Lower lobe of right lung (tissue), 2 donors: ENCODE measurements around the gene CYSTM1. TPM values are rescaled to one million over a fixed set of nuclear protein-coding genes. Genes with fewer than 3 reads are reported as not detected.
"Not testable (repeated sequence)": the region's sequence is repeated elsewhere in the genome, so short reads cannot be mapped to it uniquely, and the experiment has no call there.

Experiments used
- ATAC-seq, 2 donors: fragments of 200-7000 bp; cut with Tn5 transposase; one replicate each; pipeline ENCODE4 v1.9.1; 2020 to 2022; ENCODE audit warnings: mild to moderate bottlenecking in 2 of 2, moderate library complexity in 2 of 2
- DNase-seq: peaks from one replicate; pipeline ENCODE4 v3.0.0-alpha.2; 2020
- H3K27ac ChIP-seq: fragments of 200-600 bp; one replicate; pipeline ENCODE4 v1.8.0; 2022
- H3K27me3 ChIP-seq: fragments of 200-600 bp; one replicate; pipeline ENCODE4 v1.8.0; 2022; ENCODE audit warnings: low read depth
- H3K36me3 ChIP-seq: fragments of 200-600 bp; one replicate; pipeline ENCODE4 v1.8.0; 2022; ENCODE audit warnings: mild to moderate bottlenecking
- H3K4me1 ChIP-seq: fragments of 200-600 bp; one replicate; pipeline ENCODE4 v1.8.0; 2022
- H3K4me3 ChIP-seq: fragments of 200-600 bp; one replicate; pipeline ENCODE4 v1.8.0; 2022; ENCODE audit warnings: mild to moderate bottlenecking
- H3K9me3 ChIP-seq: fragments of 200-600 bp; one replicate; pipeline ENCODE4 v1.8.0; 2022
- intact Hi-C: fragments of 100-400 bp; cut with DNase I; formaldehyde crosslinking; loops from one replicate; pipeline ENCODE4 v1.11.0; 2022
- total RNA-seq: library from RNA; stranded (reverse); fragmentation: NEBNext Ultra II Directional; extraction: Animal tissue kit (Norgen Biotek cat#: 25700); gene quantifications from one replicate; pipeline ENCODE4 v1.2.1, GENCODE V29; 2021
- TF ChIP-seq, protein P1 (sequence below): fragments of 200-600 bp; IDR thresholded peaks from one replicate; pipeline ENCODE4 v1.8.0; 2022; ENCODE audit warnings: antibody characterized with exemption, mild to moderate bottlenecking
- donor health status: DM: no; HTN: yes; CAD: no; lungs with severe emphysema.

The CYSTM1 gene
- total RNA-seq, 1 donor from 2014 or later: 80.4 TPM

DNA sequence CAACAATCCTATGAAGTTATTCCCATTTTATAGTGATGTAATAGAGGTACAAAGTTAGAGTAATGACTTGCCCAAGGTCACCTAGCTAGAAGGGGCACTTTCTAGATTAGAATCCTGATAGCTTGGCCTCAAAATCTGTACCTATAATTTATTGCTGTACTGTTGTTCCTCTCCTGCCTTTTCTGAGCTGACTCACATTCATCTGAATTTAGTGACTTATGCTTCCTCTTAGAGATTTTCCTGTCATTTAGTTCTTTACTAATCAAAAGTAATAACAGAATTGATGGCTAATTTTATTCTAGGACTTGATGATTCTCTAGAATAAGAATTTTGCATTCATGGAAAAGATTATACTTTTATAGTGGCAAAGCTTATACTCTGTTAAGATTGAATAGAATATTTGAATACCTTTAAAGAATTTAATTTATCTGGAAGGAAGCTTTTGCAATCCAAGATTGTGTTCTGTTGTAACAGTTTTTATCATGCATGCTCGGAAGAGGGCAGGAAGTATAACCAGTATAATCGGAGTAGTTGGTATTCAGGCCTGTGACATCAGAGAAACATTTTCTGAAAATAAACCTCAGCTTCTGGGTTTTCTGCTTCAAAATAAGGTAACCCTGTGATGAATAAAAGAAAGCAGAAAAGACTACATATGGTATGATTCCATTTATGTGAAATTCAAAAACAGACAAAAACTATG is 21.3 kb downstream of the CYSTM1 start:
- Histone ChIP-seq H3K27me3 (no peaks in the 10 kb centered on the region), H3K9me3 (no peaks in the 10 kb centered on the region), H3K4me3 (no peak overlapping the region), H3K36me3 (peaks cover 8% of the 10 kb centered on the region), H3K27ac (no peak overlapping the region), H3K4me1 (peaks cover 11% of the 10 kb centered on the region)
- TF ChIP-seq, protein P1, sequence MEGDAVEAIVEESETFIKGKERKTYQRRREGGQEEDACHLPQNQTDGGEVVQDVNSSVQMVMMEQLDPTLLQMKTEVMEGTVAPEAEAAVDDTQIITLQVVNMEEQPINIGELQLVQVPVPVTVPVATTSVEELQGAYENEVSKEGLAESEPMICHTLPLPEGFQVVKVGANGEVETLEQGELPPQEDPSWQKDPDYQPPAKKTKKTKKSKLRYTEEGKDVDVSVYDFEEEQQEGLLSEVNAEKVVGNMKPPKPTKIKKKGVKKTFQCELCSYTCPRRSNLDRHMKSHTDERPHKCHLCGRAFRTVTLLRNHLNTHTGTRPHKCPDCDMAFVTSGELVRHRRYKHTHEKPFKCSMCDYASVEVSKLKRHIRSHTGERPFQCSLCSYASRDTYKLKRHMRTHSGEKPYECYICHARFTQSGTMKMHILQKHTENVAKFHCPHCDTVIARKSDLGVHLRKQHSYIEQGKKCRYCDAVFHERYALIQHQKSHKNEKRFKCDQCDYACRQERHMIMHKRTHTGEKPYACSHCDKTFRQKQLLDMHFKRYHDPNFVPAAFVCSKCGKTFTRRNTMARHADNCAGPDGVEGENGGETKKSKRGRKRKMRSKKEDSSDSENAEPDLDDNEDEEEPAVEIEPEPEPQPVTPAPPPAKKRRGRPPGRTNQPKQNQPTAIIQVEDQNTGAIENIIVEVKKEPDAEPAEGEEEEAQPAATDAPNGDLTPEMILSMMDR: no peak
- intact Hi-C loops: no loop called here
- DNase-seq: no peak
- no peak for ATAC-seq

DNA sequence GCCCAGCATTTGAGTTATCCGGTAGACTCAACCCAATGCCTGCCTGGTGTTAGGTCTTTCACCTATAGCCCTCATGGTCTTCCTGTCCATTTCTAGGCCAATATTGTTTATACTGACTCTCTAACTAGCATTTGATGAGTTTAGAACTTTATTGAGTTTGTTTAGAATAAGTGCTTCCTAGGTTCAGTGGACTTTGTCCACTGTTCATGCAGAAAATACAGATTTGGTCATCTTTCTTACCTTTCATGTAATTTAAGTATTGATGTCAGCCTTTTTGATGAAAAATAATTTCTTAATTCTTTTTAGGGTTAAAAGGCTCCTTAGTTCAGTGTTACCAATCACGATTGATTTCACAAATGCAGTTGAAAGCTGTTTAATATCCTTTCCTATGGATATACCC is 22.0 kb downstream of the CYSTM1 start:
- intact Hi-C loops: no loop called here
- peaks cover 8% of the 10 kb centered on the region for H3K36me3 ChIP-seq
- peaks cover 8% of the 10 kb centered on the region for H3K4me1 ChIP-seq
- no peak for ATAC-seq
- no peak overlapping the region for H3K4me3 ChIP-seq
- no peaks in the 10 kb centered on the region for H3K27me3 ChIP-seq
- no peak for DNase-seq
- TF ChIP-seq, protein P1: no peak
- no peak overlapping the region for H3K27ac ChIP-seq
- H3K9me3 ChIP-seq: no peaks in the 10 kb centered on the region

DNA sequence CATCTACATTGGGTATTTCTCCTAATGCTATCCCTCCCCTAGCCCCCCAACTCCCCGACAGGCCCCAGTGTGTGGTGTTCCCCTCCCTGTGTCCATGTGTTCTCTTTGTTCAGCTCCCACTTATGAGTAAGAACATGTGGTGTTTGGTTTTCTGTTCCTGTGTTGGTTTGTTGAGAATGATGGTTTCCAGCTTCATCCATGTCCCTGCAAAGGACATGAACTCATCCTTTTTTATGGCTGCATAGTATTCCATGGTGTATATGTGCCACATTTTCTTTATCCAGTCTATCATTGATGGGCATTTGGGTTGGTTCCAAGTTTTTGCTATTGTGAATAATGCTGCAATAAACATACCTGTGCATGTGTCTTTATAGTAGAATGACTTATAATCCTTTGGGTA is 23.9 kb downstream of the CYSTM1 start:
- ATAC-seq, H3K4me1 ChIP-seq, H3K4me3 ChIP-seq, DNase-seq, H3K27me3 ChIP-seq, H3K27ac ChIP-seq, intact Hi-C loops, H3K36me3 ChIP-seq, H3K9me3 ChIP-seq: not testable (repeated sequence)

DNA sequence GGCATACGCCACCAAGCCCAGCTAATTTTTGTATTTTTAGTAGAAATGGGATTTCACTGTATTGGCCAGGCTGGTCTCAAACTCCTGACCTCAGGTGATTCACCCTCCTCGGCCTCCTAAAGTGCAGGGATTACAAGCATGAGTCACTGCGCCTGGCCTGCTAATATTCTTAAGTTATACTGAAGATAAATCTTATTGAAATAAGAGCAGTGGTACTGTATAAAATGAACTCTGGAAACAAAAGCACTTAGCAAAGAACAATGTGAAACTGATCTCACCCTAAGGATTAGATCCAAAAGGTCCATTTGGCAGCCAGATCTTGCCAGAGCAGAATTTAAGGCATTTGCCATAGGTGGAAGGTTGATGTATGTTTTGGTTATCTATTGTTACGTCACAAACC is 27.1 kb downstream of the CYSTM1 start:
- intact Hi-C loops: no loop called here
- peaks cover 5% of the 10 kb centered on the region for H3K4me1 ChIP-seq
- TF ChIP-seq, protein P1: no peak

DNA sequence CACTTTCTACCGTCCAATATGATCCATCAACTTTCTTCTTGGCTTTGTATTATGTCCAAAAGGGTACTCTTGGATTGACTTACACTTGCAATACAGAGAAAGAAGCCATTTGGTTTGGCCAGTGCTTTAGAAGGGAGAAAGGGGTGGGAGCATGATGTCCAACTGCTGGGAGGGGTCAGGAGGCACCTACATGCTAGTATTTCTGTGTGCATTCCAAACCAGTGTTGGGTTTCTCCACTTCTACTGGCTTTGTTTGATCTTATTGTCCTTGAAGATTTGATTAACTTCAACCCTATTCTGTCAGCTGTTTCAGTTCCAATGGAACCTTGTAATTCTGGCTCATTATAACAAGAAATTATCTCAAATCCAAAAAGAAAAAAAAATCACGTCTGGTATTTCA is 27.6 kb downstream of the CYSTM1 start:
- no peaks in the 10 kb centered on the region for H3K9me3 ChIP-seq
- no peaks in the 10 kb centered on the region for H3K36me3 ChIP-seq
- TF ChIP-seq, protein P1: no peak
- no peak overlapping the region for H3K4me3 ChIP-seq
- H3K27me3 ChIP-seq: no peaks in the 10 kb centered on the region
- intact Hi-C loops: no loop called here
- H3K27ac ChIP-seq: no peak overlapping the region
- peaks cover 8% of the 10 kb centered on the region for H3K4me1 ChIP-seq
- DNase-seq (no peak), ATAC-seq (no peak)

More for the DNA sequence above, 27.1 kb downstream of the CYSTM1 start:
- Histone ChIP-seq H3K9me3 (no peaks in the 10 kb centered on the region), H3K36me3 (no peaks in the 10 kb centered on the region), H3K27me3 (no peaks in the 10 kb centered on the region), H3K27ac (no peak overlapping the region), H3K4me3 (no peak overlapping the region)
- ATAC-seq (no peak), DNase-seq (no peak)

DNA sequence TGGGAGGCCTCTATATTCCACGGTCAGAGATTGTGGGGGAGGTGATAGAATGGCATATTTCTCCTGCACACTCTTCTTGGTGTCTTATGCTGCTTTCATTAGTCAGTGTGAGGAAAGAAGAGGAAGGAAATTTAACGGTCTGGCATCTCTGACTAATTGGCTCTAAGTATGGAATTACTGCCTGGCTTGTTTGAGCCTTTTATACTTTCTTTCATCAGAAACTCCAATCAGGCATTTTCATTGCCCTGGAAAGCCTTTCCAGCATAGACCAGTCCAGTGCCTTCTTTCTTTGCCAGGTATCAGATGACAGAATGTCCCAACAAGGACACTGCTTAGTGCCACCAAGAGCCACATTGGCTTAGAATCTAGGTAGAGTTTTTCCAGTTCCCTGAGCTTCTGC is 30.2 kb downstream of the CYSTM1 start:
- intact Hi-C loops: no loop called here
- H3K36me3 ChIP-seq: no peaks in the 10 kb centered on the region
- H3K4me3 ChIP-seq: no peak overlapping the region
- no peaks in the 10 kb centered on the region for H3K27me3 ChIP-seq
- H3K9me3 ChIP-seq: no peaks in the 10 kb centered on the region
- DNase-seq: no peak
- H3K4me1 ChIP-seq: peaks cover 11% of the 10 kb centered on the region
- H3K27ac ChIP-seq: no peak overlapping the region
- no peak for ATAC-seq
- TF ChIP-seq, protein P1: no peak
